GM18951 (cell line): ENCODE measurements around the gene DIO1.

Experiments
- POLR2A ChIP-seq: IDR thresholded peaks from 4 replicates; pipeline ENCODE4 v1.6.1; 2011; ENCODE audit warnings: mild to moderate bottlenecking; ENCODE audit not compliant: insufficient read length, insufficient read depth; ENCODE audit errors: extremely low read depth
- in situ Hi-C: fragments of 300-500 bp; cut with MboI; formaldehyde crosslinking; loops from one replicate; pipeline ENCODE4 v1.12.0; 2022; ENCODE audit warnings: low sequenced_read_pairs, mixed read lengths, inconsistent platforms; ENCODE audit not compliant: unreplicated experiment

Gene DIO1

GRCh38 chr1:53942127-53942957 lies 48.4 kb downstream of the DIO1 start:
- no peak for TF ChIP-seq POLR2A
- in situ Hi-C loops, result no loop called here

- no peak for TF ChIP-seq POLR2A
- in situ Hi-C loops, result no loop called here
Observed at GRCh38 chr1:53943090-53943489, 49.1 kb downstream of the DIO1 start.

GRCh38 chr1:53943490-53944043 lies 49.6 kb downstream of the DIO1 start:
- in situ Hi-C loops, result no loop called here
- no peak for TF ChIP-seq POLR2A

- TF ChIP-seq POLR2A, result no peak
- in situ Hi-C loops, result no loop called here
Observed at GRCh38 chr1:53944469-53945182, 50.6 kb downstream of the DIO1 start.

GRCh38 chr1:53945183-53945432 lies 51.1 kb downstream of the DIO1 start:
- no peak for TF ChIP-seq POLR2A
- in situ Hi-C loops, result no loop called here

- in situ Hi-C loops, result no loop called here
- peak; percentile 87 for TF ChIP-seq POLR2A
Observed at GRCh38 chr1:53945433-53946251, 51.7 kb downstream of the DIO1 start, which contains the start of gene IFT25. TSS of gene IFT25 (minus strand) at chr1:53945699. CDS start at chr1:53940082, 5,617 bp downstream.

GRCh38 chr1:53946252-53947171 lies 52.5 kb downstream of the DIO1 start, which contains the start of gene LRRC42:
TSS of gene LRRC42 (plus strand) at chr1:53946350. CDS start at chr1:53952000, 5,650 bp downstream.
- TF ChIP-seq POLR2A, result peak; percentile 22
- in situ Hi-C loops, result no loop called here

- in situ Hi-C loops, result no loop called here
- no peak for TF ChIP-seq POLR2A
Observed at GRCh38 chr1:53947172-53947907, 53.4 kb downstream of the DIO1 start.

- no peak for TF ChIP-seq POLR2A
- in situ Hi-C loops, result no loop called here
Observed at GRCh38 chr1:53948291-53948690, 54.3 kb downstream of the DIO1 start.

GRCh38 chr1:53949023-53949990 lies 55.3 kb downstream of the DIO1 start:
- in situ Hi-C loops, result no loop called here
- no peak for TF ChIP-seq POLR2A
